Posterior vena cava (tissue), 2 donors: ENCODE results near the gene C1QA. TPM values are rescaled to one million over a fixed set of nuclear protein-coding genes. Genes with fewer than 3 reads are reported as not detected.

Source experiments
- DNase-seq: peaks from one replicate; pipeline ENCODE4 v3.0.0-alpha.2; 2020; ENCODE audit warnings: low spot score
- intact Hi-C, 2 donors: fragments of 100-400 bp; cut with DNase I; formaldehyde crosslinking; loops; one replicate each; pipeline versions ENCODE4 v1.14.1 to v1.14.2; 2022 to 2023
- microRNA-seq, 2 donors: library from miRNA; unstranded; fragments of <30 nt; microRNA quantifications; one replicate each; pipeline ENCODE4 v1.2.0, GENCODE V29; 2020 to 2021; ENCODE audit warnings: borderline microRNAs expressed in 2 of 2
- total RNA-seq, 2 donors: library from RNA; stranded (reverse); fragmentation: NEBNext Ultra II Directional; extraction: Animal tissue kit (Norgen Biotek cat#: 25700); gene quantifications; one replicate each; pipeline ENCODE4 v1.2.1, GENCODE V29; 2021
- donor health status: DM: yes; HTN: yes; CAD: no.
- donor health status: DM: yes; HTN: yes; CAD: no.

The C1QA gene
- total RNA-seq, 2 donors from 2014 or later, result 72.6 to 301 TPM

DNA sequence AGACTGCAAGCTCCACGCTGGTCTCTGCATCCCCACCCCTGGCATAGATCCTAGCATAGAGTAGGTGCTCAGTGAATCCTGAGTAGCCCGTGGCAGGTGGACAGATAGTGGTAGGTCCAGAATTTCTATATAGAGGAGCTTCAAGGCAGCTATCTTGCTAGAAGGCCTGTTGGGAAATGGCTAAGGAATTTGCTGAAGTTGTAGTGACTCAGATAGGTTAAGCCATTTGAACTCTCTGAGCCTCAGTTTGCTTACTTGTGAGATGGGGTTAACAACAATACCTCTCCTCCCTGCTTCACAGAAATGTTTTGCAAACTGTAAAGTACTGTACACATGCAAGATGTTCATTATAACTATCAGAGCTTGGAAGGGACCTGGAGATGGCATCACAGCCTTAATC lies 50.8 kb downstream of the C1QA start:
- intact Hi-C loops, result no loop called here

DNA sequence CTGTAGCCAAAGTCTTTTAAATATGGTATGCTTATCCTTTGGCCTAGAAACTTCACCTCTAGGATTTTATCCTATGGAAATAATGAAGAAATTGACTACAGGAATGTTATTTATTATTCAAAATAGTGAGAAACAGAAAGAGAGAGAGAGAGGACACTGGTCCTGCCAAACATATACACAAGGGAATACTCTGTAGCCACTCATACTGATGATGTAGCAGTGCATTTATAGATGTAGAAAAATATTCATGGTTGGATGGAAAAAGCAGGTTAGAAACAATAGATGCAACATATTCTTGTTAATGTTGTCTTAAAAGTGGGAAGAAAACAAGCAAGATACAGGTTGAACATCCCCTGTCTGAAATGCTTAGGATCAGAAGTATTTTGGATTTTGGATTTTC lies 52.0 kb downstream of the C1QA start:
- intact Hi-C loops, result no loop called here

More for the DNA sequence above, 50.8 kb downstream of the C1QA start:
- no peak for DNase-seq

More for the DNA sequence above, 52.0 kb downstream of the C1QA start:
- no peak for DNase-seq

Small RNA genes lying within 50 kb of the gene (microRNA-seq; reads per million reads assigned to microRNA genes)
- gene MIR6127, result 0 reads per million in 2 donors

Other genes with a start within 250 kb of the C1QA start
- gene ZBTB40, start 184.8 kb upstream of the C1QA start, total RNA-seq, result 10 to 100 TPM; 14.9 to 17.2 TPM
- gene EPHA8, start 73.1 kb upstream of the C1QA start, total RNA-seq, result not detected
- gene C1QC, start 7.0 kb downstream of the C1QA start, total RNA-seq, result 100 to 1,000 TPM; 124 to 414 TPM
- 100 to 1,000 TPM; 125 to 441 TPM for gene C1QB, start 16.6 kb downstream of the C1QA start, total RNA-seq
- 10 to 100 TPM; 11.4 to 17.4 TPM for gene EPHB2, start 74.2 kb downstream of the C1QA start, total RNA-seq